IMR-90 (cell line): Measurements from ENCODE around the gene ZNF497. TPM values are rescaled to one million over a fixed set of nuclear protein-coding genes. Genes with fewer than 3 reads are reported as not detected.

Experiments used
- ATAC-seq: fragments of 200-7000 bp; cut with Tn5 transposase; 2 replicates; pipeline ENCODE4 v1.9.1; 2020; ENCODE audit warnings: low read depth, mild to moderate bottlenecking, moderate library complexity
- BruUV-seq: library from RNA; stranded (reverse); fragments of 400-500 nt; replicated peaks from 2 replicates; lab custom pipeline; 2021; lab: Mats Ljungman, UMichigan
- CTCF ChIA-PET: fragments of 300-600 bp; formaldehyde crosslinking; extraction: SDS; loops from one replicate; lab custom pipeline; 2021; ENCODE audit warnings: antibody characterized with exemption; lab: Yijun Ruan, JAX
- POLR2A ChIA-PET: fragments of 300-600 bp; sonication (Branson Sonifier 250); formaldehyde crosslinking; loops from one replicate; lab custom pipeline; 2022; ENCODE audit warnings: antibody characterized with exemption; ENCODE audit not compliant: unreplicated experiment; lab: Charles Lee
- DNase-seq: peaks from one replicate; pipeline ENCODE4 v3.0.0; 2013
- H2AFZ ChIP-seq: replicated peaks from 2 replicates; pipeline ENCODE3; 2013; ENCODE audit warnings: low read length, mild to moderate bottlenecking; ENCODE audit not compliant: poor library complexity
- H2AK5ac ChIP-seq: 2 replicates; pipeline ENCODE4 v1.6.1; 2013; ENCODE audit warnings: low read depth, low read length, inconsistent platforms
- H2AK9ac ChIP-seq: replicated peaks from 2 replicates; pipeline ENCODE3; 2013; ENCODE audit warnings: mild to moderate bottlenecking, low read depth, low read length, moderate library complexity; ENCODE audit not compliant: poor library complexity
- H2BK120ac ChIP-seq: 2 replicates; pipeline ENCODE4 v1.6.1; 2013; ENCODE audit warnings: low read depth, low read length, inconsistent platforms
- H2BK15ac ChIP-seq: 3 replicates; pipeline ENCODE4 v1.6.1; 2013; ENCODE audit warnings: low read depth, low read length, inconsistent platforms
- H2BK20ac ChIP-seq: 2 replicates; pipeline ENCODE4 v1.6.1; 2013; ENCODE audit warnings: low read depth, mild to moderate bottlenecking, inconsistent platforms, low read length, moderate library complexity
- H2BK5ac ChIP-seq: 2 replicates; pipeline ENCODE4 v1.6.1; 2013; ENCODE audit warnings: mild to moderate bottlenecking, low read depth, low read length, inconsistent platforms; ENCODE audit not compliant: poor library complexity, severe bottlenecking
- H3K14ac ChIP-seq: replicated peaks from 2 replicates; pipeline ENCODE4 v1.6.1; 2013; ENCODE audit warnings: low read depth, low read length, inconsistent platforms
- H3K18ac ChIP-seq: 2 replicates; pipeline ENCODE4 v1.6.1; 2013; ENCODE audit warnings: low read depth, low read length, control low read depth
- H3K23ac ChIP-seq: 2 replicates; pipeline ENCODE4 v1.6.1; 2013; ENCODE audit warnings: low read depth, low read length, inconsistent platforms
- H3K27ac ChIP-seq: 2 replicates; pipeline ENCODE4 v1.5.1; 2013; ENCODE audit warnings: mild to moderate bottlenecking, control low read depth, low read length; ENCODE audit not compliant: insufficient read depth
- H3K27me3 ChIP-seq: 2 replicates; pipeline ENCODE4 v1.6.1; 2013; ENCODE audit warnings: low read length; ENCODE audit not compliant: control insufficient read depth, insufficient read depth
- H3K36me3 ChIP-seq: 2 replicates; pipeline ENCODE4 v1.6.1; 2013; ENCODE audit warnings: low read length, mixed read lengths; ENCODE audit not compliant: control insufficient read depth, insufficient read depth
- H3K4ac ChIP-seq: 2 replicates; pipeline ENCODE4 v1.6.1; 2013; ENCODE audit warnings: low read depth, low read length, inconsistent platforms
- H3K4me1 ChIP-seq: 2 replicates; pipeline ENCODE4 v1.6.1; 2013; ENCODE audit warnings: low read length, mixed read lengths; ENCODE audit not compliant: control insufficient read depth, insufficient read depth
- H3K4me2 ChIP-seq: 2 replicates; pipeline ENCODE4 v1.6.1; 2013; ENCODE audit warnings: low read depth, mild to moderate bottlenecking, control low read depth, low read length, moderate library complexity
- H3K4me3 ChIP-seq: 2 replicates; pipeline ENCODE4 v1.5.1; 2013; ENCODE audit warnings: low read depth, mild to moderate bottlenecking, control low read depth, low read length, moderate library complexity; ENCODE audit not compliant: insufficient read depth
- H3K56ac ChIP-seq: 2 replicates; pipeline ENCODE4 v1.6.1; 2013; ENCODE audit warnings: low read length, inconsistent platforms; ENCODE audit not compliant: insufficient read depth; ENCODE audit errors: extremely low read depth
- H3K79me1 ChIP-seq, 2 experiments: 2 replicates each; pipeline ENCODE4 v1.6.1; 2013; ENCODE audit warnings: low read length in 2 of 2, inconsistent platforms in 1 of 2, low read depth in 1 of 2
- H3K9ac ChIP-seq: 2 replicates; pipeline ENCODE4 v1.6.1; 2013; ENCODE audit warnings: low read depth, low read length, control low read depth
- H3K9me1 ChIP-seq: 2 replicates; pipeline ENCODE4 v1.6.1; 2013; ENCODE audit warnings: low read length, inconsistent platforms; ENCODE audit not compliant: insufficient read depth
- H3K9me3 ChIP-seq: 2 replicates; pipeline ENCODE4 v1.6.1; 2013; ENCODE audit warnings: low read length; ENCODE audit not compliant: control insufficient read depth, insufficient read depth
- H4K20me1 ChIP-seq: 2 replicates; pipeline ENCODE4 v1.6.1; 2013; ENCODE audit warnings: low read length, inconsistent platforms; ENCODE audit not compliant: insufficient read depth
- H4K5ac ChIP-seq: 2 replicates; pipeline ENCODE4 v1.6.1; 2013; ENCODE audit warnings: mild to moderate bottlenecking, low read depth, low read length, control low read depth
- H4K8ac ChIP-seq, 2 experiments: 2 replicates each; pipeline ENCODE4 v1.6.1; 2013; ENCODE audit warnings: low read depth in 2 of 2, low read length in 2 of 2, control low read depth in 1 of 2, inconsistent platforms in 1 of 2
- H4K91ac ChIP-seq: 2 replicates; pipeline ENCODE4 v1.6.1; 2013; ENCODE audit warnings: low read depth, low read length, inconsistent platforms; ENCODE audit not compliant: insufficient read depth
- BHLHE40 ChIP-seq: fragments of 150-350 bp; IDR thresholded peaks from 2 replicates; pipeline ENCODE4 v1.6.1; 2016; ENCODE audit warnings: mild to moderate bottlenecking, low read depth, low read length
- CEBPB ChIP-seq: IDR thresholded peaks from 2 replicates; pipeline ENCODE4 v1.6.1; 2012; ENCODE audit warnings: low read depth, low read length, improper control_type of control experiment
- MAFK ChIP-seq: IDR thresholded peaks from 2 replicates; pipeline ENCODE4 v1.6.1; 2012; ENCODE audit warnings: low read depth, low read length, improper control_type of control experiment
- MAZ ChIP-seq: IDR thresholded peaks from 2 replicates; pipeline ENCODE4 v1.6.1; 2012; ENCODE audit warnings: low read depth, mild to moderate bottlenecking, low read length, improper control_type of control experiment, moderate library complexity, borderline replicate concordance
- MXI1 ChIP-seq: IDR thresholded peaks from 2 replicates; pipeline ENCODE4 v1.6.1; 2012; ENCODE audit warnings: low read depth, mild to moderate bottlenecking, low read length, moderate library complexity, borderline replicate concordance
- POLR2A ChIP-seq: IDR thresholded peaks from 2 replicates; pipeline ENCODE4 v1.6.1; 2012; ENCODE audit warnings: mild to moderate bottlenecking, low read depth, low read length
- RAD21 ChIP-seq: IDR thresholded peaks from 2 replicates; pipeline ENCODE4 v1.6.1; 2012; ENCODE audit warnings: low read length, improper control_type of control experiment
- RCOR1 ChIP-seq: IDR thresholded peaks from 2 replicates; pipeline ENCODE4 v1.6.1; 2012; ENCODE audit warnings: mild to moderate bottlenecking, low read length, improper control_type of control experiment; ENCODE audit not compliant: insufficient replicate concordance
- RFX5 ChIP-seq: IDR thresholded peaks from 2 replicates; pipeline ENCODE4 v1.8.0; 2012; ENCODE audit warnings: low read depth, mild to moderate bottlenecking, low read length, moderate library complexity
- WGBS, 2 experiments: methylation state at CpG; one replicate each; pipeline versions ENCODE4 v1.1.5 to v1.1.7; 2013; ENCODE audit warnings: missing lambda C conversion rate in 2 of 2; ENCODE audit not compliant: insufficient read length in 1 of 2; ENCODE audit errors: extremely low coverage in 2 of 2; 5-methylcytosine and 5-hydroxymethylcytosine counted together
- dilution Hi-C: fragments of 300-500 bp; cut with HindIII; formaldehyde crosslinking; loops from one replicate; pipeline ENCODE4 v1.14.3; 2018; ENCODE audit warnings: low sequenced_read_pairs; ENCODE audit not compliant: unreplicated experiment
- in situ Hi-C: fragments of 300-500 bp; cut with MboI; formaldehyde crosslinking; loops from 3 replicates; pipeline ENCODE4 v1.14.3; 2019; ENCODE audit warnings: low sequenced_read_pairs, inconsistent platforms, mixed read lengths
- intact Hi-C: fragments of 100-400 bp; cut with micrococcal nuclease; formaldehyde crosslinking; loops from 2 replicates; pipeline ENCODE4 v1.10.0; 2022
- polyA plus RNA-seq, 3 experiments: library from polyadenylated mRNA; depleted of rRNA; stranded (reverse); fragments of >200 nt; gene quantifications; 2 replicates each; pipeline ENCODE4 v1.2.3, GENCODE V29; 2012; ENCODE audit warnings: low replicate concordance in 1 of 3
- total RNA-seq: library from RNA; depleted of rRNA; stranded (reverse); fragments of >200 nt; gene quantifications from 2 replicates; pipeline ENCODE4 v1.2.3, GENCODE V29; 2012
- TF ChIP-seq, protein P1 (sequence below): conservative IDR thresholded peaks from 2 replicates; pipeline ENCODE4 v1.5.1; 2012; ENCODE audit warnings: mild to moderate bottlenecking, low read depth, low read length, improper control_type of control experiment
- TF ChIP-seq, protein P2 (sequence below): fragments of 150-350 bp; IDR thresholded peaks from 2 replicates; pipeline ENCODE4 v1.6.1; 2017; ENCODE audit warnings: mild to moderate bottlenecking, antibody characterized with exemption, low read length, low read depth
- TF ChIP-seq, protein P3 (sequence below): fragments of 150-350 bp; IDR thresholded peaks from 2 replicates; pipeline ENCODE4 v1.6.1; 2016; ENCODE audit warnings: low read depth, mild to moderate bottlenecking, low read length, moderate library complexity, borderline replicate concordance

ZNF497 gene
- total and polyA plus RNA-seq, 2 of the 4 experiments (the other 2 are of a cell fraction) = 0.18 to 0.24 TPM

DNA sequence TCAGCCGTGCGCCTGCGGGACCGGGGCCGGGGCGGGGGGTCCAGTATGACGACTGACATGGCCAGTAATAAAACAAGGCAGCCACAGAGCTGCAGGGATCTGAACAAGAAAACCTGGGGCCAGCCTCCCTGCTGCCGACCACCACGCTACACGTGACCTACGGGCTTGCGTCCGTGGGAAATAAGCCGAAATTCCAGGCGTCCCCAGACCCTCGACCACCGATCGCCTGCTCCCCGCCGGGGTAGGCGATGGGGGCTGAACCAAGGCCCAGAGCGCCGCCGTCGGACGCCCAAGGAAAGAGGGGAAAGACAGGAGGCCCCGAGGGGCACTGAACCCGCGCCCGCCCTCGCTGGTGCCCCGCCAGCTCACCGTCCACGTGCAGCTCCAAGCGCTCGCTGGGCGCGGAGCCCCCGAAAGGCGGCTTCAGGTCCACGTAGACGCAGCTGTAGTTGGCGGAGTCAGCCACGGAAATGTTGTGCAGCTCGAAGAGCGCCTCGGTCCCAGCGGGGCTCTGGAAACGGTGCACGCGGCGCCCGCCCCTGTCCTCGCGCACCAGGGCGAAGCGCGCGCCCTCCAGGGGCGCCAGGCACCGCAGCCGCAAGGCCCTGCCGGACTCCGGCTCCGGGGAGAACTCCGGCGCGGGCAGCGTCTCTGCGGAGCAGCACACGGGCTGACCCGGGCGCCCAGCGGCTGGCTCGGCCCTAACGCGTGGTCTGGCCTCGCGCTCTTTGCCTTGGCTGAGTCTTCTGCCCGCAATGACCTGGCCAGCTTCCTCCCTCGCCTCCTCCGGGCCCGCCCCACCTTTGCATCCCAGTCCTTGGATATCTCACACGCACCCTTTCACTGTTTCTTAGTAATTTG is 12.3 kb downstream of the ZNF497 start:
- Histone ChIP-seq H4K8ac (no peak overlapping the region), H2BK5ac (no peak overlapping the region), H3K36me3 (peaks cover 11% of the 10 kb centered on the region; the same call in 1 of the 2 replicates), H2BK120ac (no peak overlapping the region), H3K18ac (no peak overlapping the region), H3K27me3 (no peaks in the 10 kb centered on the region), H3K79me1 (peaks cover 12 to 51% of the 10 kb centered on the region in 2 experiments), H4K20me1 (peaks cover 8% of the 10 kb centered on the region), H3K4me2 (no peak overlapping the region), H3K9me3 (no peaks in the 10 kb centered on the region), H3K27ac (no peak overlapping the region), H3K4me1 (peaks cover 6% of the 10 kb centered on the region; the same call in 1 of the 2 replicates), H3K9me1 (peaks cover 8% of the 10 kb centered on the region; the same call in 1 of the 2 replicates), H4K91ac (no peak overlapping the region), H2AFZ (no peak overlapping the region), H4K5ac (no peak overlapping the region), H2AK9ac (no peak overlapping the region), H2AK5ac (no peak overlapping the region), H3K9ac (no peak overlapping the region), H2BK20ac (no peak overlapping the region), H3K4ac (no peak overlapping the region), H3K14ac (no peak overlapping the region), H3K56ac (no peak overlapping the region), H3K4me3 (no peak overlapping the region), H2BK15ac (no peak overlapping the region), H3K23ac (no peak overlapping the region)
- POLR2A ChIA-PET = interaction anchor here (0.7 kb wide), 1 partner anchor 12 kb away, joined by 3 read pairs; the partner anchor contains the start of gene ZNF497
- TF ChIP-seq MAFK (no peak), MXI1 (no peak), RFX5 (no peak), RCOR1 (no peak), CEBPB (no peak), BHLHE40 (no peak), MAZ (no peak), POLR2A (no peak), RAD21 (no peak)
- TF ChIP-seq, protein P1, sequence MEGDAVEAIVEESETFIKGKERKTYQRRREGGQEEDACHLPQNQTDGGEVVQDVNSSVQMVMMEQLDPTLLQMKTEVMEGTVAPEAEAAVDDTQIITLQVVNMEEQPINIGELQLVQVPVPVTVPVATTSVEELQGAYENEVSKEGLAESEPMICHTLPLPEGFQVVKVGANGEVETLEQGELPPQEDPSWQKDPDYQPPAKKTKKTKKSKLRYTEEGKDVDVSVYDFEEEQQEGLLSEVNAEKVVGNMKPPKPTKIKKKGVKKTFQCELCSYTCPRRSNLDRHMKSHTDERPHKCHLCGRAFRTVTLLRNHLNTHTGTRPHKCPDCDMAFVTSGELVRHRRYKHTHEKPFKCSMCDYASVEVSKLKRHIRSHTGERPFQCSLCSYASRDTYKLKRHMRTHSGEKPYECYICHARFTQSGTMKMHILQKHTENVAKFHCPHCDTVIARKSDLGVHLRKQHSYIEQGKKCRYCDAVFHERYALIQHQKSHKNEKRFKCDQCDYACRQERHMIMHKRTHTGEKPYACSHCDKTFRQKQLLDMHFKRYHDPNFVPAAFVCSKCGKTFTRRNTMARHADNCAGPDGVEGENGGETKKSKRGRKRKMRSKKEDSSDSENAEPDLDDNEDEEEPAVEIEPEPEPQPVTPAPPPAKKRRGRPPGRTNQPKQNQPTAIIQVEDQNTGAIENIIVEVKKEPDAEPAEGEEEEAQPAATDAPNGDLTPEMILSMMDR = no peak
- TF ChIP-seq, protein P2, sequence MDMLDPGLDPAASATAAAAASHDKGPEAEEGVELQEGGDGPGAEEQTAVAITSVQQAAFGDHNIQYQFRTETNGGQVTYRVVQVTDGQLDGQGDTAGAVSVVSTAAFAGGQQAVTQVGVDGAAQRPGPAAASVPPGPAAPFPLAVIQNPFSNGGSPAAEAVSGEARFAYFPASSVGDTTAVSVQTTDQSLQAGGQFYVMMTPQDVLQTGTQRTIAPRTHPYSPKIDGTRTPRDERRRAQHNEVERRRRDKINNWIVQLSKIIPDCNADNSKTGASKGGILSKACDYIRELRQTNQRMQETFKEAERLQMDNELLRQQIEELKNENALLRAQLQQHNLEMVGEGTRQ = no peak
- TF ChIP-seq, protein P3, sequence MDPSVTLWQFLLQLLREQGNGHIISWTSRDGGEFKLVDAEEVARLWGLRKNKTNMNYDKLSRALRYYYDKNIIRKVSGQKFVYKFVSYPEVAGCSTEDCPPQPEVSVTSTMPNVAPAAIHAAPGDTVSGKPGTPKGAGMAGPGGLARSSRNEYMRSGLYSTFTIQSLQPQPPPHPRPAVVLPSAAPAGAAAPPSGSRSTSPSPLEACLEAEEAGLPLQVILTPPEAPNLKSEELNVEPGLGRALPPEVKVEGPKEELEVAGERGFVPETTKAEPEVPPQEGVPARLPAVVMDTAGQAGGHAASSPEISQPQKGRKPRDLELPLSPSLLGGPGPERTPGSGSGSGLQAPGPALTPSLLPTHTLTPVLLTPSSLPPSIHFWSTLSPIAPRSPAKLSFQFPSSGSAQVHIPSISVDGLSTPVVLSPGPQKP = no peak
- dilution Hi-C loops (no loop called here), intact Hi-C loops (no loop called here), in situ Hi-C loops (no loop called here)
- no peak for ATAC-seq
- CTCF ChIA-PET = no interaction called here
- no peak for DNase-seq
- 42% methylated on average over 46 of the region's 84 CpGs; no CpG with 5 or more reads in 1 of the 2 experiments for WGBS, 2 experiments
- no TSS peak for BruUV-seq
